Measurements from ENCODE around the gene DPF3. TPM values are rescaled to one million over a fixed set of nuclear protein-coding genes. Genes with fewer than 3 reads are reported as not detected.

DPF3 gene
- total and polyA plus RNA-seq, 4 donors = 0.17 to 3.9 (median 0.52) TPM

DNA sequence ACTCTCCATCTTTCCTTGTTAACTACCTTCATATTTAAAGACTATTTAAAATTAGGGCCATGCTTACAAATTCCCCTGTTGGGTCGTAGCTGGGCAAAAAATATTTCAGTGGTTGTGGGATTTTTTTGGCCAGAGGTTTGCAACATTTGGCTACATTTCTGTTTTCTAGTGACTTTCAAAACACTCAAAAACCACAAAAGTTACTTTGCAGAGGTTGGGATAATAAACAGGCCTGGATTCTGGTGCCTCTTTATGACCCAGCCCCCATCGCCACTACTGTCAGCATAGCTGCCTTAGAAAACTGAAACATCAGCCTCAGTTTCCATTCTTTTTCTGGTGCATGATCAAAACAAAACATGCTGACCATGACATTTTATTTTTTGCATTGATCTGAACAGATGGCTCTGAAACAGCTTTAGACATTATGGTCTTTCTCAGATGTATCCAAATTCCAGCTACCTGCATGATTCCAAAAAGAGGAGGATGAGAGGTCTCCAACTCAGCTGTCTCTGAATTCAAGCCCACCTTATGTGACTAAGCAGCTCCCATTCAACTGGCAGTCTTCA lies 5.2 kb downstream of the DPF3 start:
- no peak overlapping the region for H3K9ac ChIP-seq (ENCODE audit: insufficient read depth in 1 of 2, low read length in 2 of 2)
- no peak overlapping the region for H3K4me3 ChIP-seq
- H3K9me3 ChIP-seq (ENCODE audit: control insufficient read depth in 4 of 4, insufficient read depth in 3 of 4, low read length in 3 of 4) = no peaks in the 10 kb centered on the region
- H3K27ac ChIP-seq (ENCODE audit: low read depth in 1 of 2, low read length in 1 of 2) = peak overlapping the region in 1 of 2 donors; percentile 41
- peaks cover 0 to 43% (median 18%) of the 10 kb centered on the region in 3 donors for H3K27me3 ChIP-seq (ENCODE audit: control insufficient read depth in 3 of 3, insufficient read depth in 3 of 3, low read length in 2 of 3)
- WGBS, 2 donors = 53 to 61% methylated on average over 2 of the region's 2 CpGs
- TF ChIP-seq, protein P1, sequence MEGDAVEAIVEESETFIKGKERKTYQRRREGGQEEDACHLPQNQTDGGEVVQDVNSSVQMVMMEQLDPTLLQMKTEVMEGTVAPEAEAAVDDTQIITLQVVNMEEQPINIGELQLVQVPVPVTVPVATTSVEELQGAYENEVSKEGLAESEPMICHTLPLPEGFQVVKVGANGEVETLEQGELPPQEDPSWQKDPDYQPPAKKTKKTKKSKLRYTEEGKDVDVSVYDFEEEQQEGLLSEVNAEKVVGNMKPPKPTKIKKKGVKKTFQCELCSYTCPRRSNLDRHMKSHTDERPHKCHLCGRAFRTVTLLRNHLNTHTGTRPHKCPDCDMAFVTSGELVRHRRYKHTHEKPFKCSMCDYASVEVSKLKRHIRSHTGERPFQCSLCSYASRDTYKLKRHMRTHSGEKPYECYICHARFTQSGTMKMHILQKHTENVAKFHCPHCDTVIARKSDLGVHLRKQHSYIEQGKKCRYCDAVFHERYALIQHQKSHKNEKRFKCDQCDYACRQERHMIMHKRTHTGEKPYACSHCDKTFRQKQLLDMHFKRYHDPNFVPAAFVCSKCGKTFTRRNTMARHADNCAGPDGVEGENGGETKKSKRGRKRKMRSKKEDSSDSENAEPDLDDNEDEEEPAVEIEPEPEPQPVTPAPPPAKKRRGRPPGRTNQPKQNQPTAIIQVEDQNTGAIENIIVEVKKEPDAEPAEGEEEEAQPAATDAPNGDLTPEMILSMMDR (IDR thresholded peaks at IDR 0.05; ENCODE audit: control extremely low read depth, extremely low read depth) = no peak
- ATAC-seq (ENCODE audit: insufficient read depth, low FRiP score) = no peak
- H3K36me3 ChIP-seq (ENCODE audit: control insufficient read depth in 4 of 4, insufficient read depth in 4 of 4, low read length in 4 of 4) = no peaks in the 10 kb centered on the region
- no peak for DNase-seq
- H3K4me1 ChIP-seq (ENCODE audit: control insufficient read depth in 5 of 5, insufficient read depth in 5 of 5, low read length in 5 of 5) = peaks cover 0 to 19% (median 9%) of the 10 kb centered on the region in 5 donors

DNA sequence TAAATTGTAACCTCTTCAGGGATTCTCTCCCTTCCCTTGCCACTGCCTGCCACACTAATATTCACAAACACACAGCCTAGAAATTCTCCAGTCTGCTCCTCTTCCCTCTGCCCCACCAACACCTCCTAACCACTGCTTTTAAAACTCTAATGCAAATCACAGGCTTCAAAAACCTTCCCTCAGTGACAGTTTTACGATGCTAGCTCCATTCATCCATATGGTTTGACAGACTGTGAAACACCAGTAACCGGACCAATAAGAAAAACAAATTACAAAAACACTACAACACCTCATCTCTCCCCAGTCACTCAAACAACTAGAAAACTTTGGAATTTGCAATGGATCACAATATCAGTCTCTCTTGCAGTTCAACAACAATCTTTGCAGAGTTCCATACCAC lies 5.7 kb downstream of the DPF3 start:
- H3K36me3 ChIP-seq (ENCODE audit: control insufficient read depth in 4 of 4, insufficient read depth in 4 of 4, low read length in 4 of 4) = no peaks in the 10 kb centered on the region
- no peak overlapping the region for H3K9ac ChIP-seq (ENCODE audit: insufficient read depth in 1 of 2, low read length in 2 of 2)
- DNase-seq = no peak
- no peak for ATAC-seq (ENCODE audit: insufficient read depth, low FRiP score)
- peaks cover 0 to 19% (median 9%) of the 10 kb centered on the region in 5 donors for H3K4me1 ChIP-seq (ENCODE audit: control insufficient read depth in 5 of 5, insufficient read depth in 5 of 5, low read length in 5 of 5)
- 79 to 91% methylated on average over 2 of the region's 2 CpGs for WGBS, 2 donors
- no peak overlapping the region for H3K4me3 ChIP-seq
- TF ChIP-seq, protein P1 (IDR thresholded peaks at IDR 0.05; ENCODE audit: control extremely low read depth, extremely low read depth) = no peak
- no peak overlapping the region for H3K27ac ChIP-seq (ENCODE audit: low read depth in 1 of 2, low read length in 1 of 2)
- peaks cover 0 to 43% (median 18%) of the 10 kb centered on the region in 3 donors for H3K27me3 ChIP-seq (ENCODE audit: control insufficient read depth in 3 of 3, insufficient read depth in 3 of 3, low read length in 2 of 3)
- H3K9me3 ChIP-seq (ENCODE audit: control insufficient read depth in 4 of 4, insufficient read depth in 3 of 4, low read length in 3 of 4) = no peaks in the 10 kb centered on the region

DNA sequence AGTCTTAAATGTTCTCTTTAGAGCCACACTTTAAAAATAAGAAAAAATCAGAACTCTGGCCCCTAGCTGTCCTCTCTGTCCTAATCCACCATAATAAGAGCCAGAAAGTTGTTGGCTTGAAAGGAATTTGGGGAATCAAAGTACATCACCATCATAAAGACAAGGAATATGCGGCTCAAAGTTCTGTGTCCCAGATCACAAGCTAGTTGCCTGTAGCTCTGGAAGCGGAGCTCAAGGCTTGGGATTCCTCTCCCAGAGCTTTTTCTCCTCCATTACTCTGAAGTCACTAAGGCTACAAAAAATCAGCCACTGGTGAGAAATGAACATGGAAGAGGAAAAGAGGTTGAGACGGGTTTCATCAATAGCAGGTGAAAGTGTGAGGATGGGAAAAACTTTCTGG lies 6.4 kb downstream of the DPF3 start:
- Histone ChIP-seq H3K36me3 (ENCODE audit: control insufficient read depth in 4 of 4, insufficient read depth in 4 of 4, low read length in 4 of 4) (no peaks in the 10 kb centered on the region), H3K4me3 (no peak overlapping the region), H3K9ac (ENCODE audit: insufficient read depth in 1 of 2, low read length in 2 of 2) (no peak overlapping the region), H3K9me3 (ENCODE audit: control insufficient read depth in 4 of 4, insufficient read depth in 3 of 4, low read length in 3 of 4) (no peaks in the 10 kb centered on the region), H3K27ac (ENCODE audit: low read depth in 1 of 2, low read length in 1 of 2) (peak overlapping the region in 1 of 2 donors; percentile 3), H3K4me1 (ENCODE audit: control insufficient read depth in 5 of 5, insufficient read depth in 5 of 5, low read length in 5 of 5) (peaks cover 0 to 14% (median 6%) of the 10 kb centered on the region in 5 donors), H3K27me3 (ENCODE audit: control insufficient read depth in 3 of 3, insufficient read depth in 3 of 3, low read length in 2 of 3) (peaks cover 0 to 40% (median 18%) of the 10 kb centered on the region in 3 donors)
- DNase-seq (no peak), ATAC-seq (ENCODE audit: insufficient read depth, low FRiP score) (no peak)
- WGBS, 2 donors = 93 to 99% methylated on average over 3 of the region's 3 CpGs
- TF ChIP-seq, protein P1 (IDR thresholded peaks at IDR 0.05; ENCODE audit: control extremely low read depth, extremely low read depth) = no peak

DNA sequence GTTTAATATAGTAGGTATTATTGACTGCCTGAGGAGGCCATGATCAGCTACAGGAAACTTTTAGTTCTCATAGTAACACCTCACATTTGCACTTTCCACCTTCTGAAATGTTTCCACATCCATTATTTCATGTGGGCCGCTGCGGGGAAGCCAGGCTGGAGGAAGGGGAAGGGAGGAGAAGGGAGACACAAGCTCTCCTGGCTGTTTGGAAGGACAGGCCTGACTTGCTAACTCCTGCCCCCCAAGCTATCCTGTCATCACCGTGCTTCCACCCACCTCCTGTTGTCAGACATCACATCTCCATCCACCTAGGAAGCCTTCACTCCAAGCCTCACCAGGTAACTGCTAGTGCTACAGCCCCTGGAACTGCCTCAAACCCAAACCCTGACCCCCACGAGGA lies 9.5 kb downstream of the DPF3 start:
- Histone ChIP-seq H3K4me3 (no peak overlapping the region), H3K27ac (ENCODE audit: low read depth in 1 of 2, low read length in 1 of 2) (no peak overlapping the region), H3K36me3 (ENCODE audit: control insufficient read depth in 4 of 4, insufficient read depth in 4 of 4, low read length in 4 of 4) (no peaks in the 10 kb centered on the region), H3K4me1 (ENCODE audit: control insufficient read depth in 5 of 5, insufficient read depth in 5 of 5, low read length in 5 of 5) (peaks cover 0 to 13% (median 3%) of the 10 kb centered on the region in 5 donors), H3K9me3 (ENCODE audit: control insufficient read depth in 4 of 4, insufficient read depth in 3 of 4, low read length in 3 of 4) (no peaks in the 10 kb centered on the region), H3K9ac (ENCODE audit: insufficient read depth in 1 of 2, low read length in 2 of 2) (no peak overlapping the region), H3K27me3 (ENCODE audit: control insufficient read depth in 3 of 3, insufficient read depth in 3 of 3, low read length in 2 of 3) (peaks cover 0 to 10% (median 2%) of the 10 kb centered on the region in 3 donors)
- ATAC-seq (ENCODE audit: insufficient read depth, low FRiP score) (no peak), DNase-seq (no peak)
- 74 to 79% methylated on average over 4 of the region's 4 CpGs for WGBS, 2 donors
- TF ChIP-seq, protein P1 (IDR thresholded peaks at IDR 0.05; ENCODE audit: control extremely low read depth, extremely low read depth) = no peak

Data from lung (tissue), 12 donors.